IMR-90 (cell line): ENCODE results near the gene KRT76. TPM values are rescaled to one million over a fixed set of nuclear protein-coding genes. Genes with fewer than 3 reads are reported as not detected.

Experiments
- ATAC-seq: fragments of 200-7000 bp; cut with Tn5 transposase; 2 replicates; pipeline ENCODE4 v1.9.1; 2020; ENCODE audit warnings: low read depth, mild to moderate bottlenecking, moderate library complexity
- BruUV-seq: library from RNA; stranded (reverse); fragments of 400-500 nt; replicated peaks from 2 replicates; lab custom pipeline; 2021; lab: Mats Ljungman, UMichigan
- CTCF ChIA-PET: fragments of 300-600 bp; formaldehyde crosslinking; extraction: SDS; loops from one replicate; lab custom pipeline; 2021; ENCODE audit warnings: antibody characterized with exemption; lab: Yijun Ruan, JAX
- POLR2A ChIA-PET: fragments of 300-600 bp; sonication (Branson Sonifier 250); formaldehyde crosslinking; loops from one replicate; lab custom pipeline; 2022; ENCODE audit warnings: antibody characterized with exemption; ENCODE audit not compliant: unreplicated experiment; lab: Charles Lee
- DNase-seq: peaks from one replicate; pipeline ENCODE4 v3.0.0; 2013
- H2AFZ ChIP-seq: replicated peaks from 2 replicates; pipeline ENCODE3; 2013; ENCODE audit warnings: low read length, mild to moderate bottlenecking; ENCODE audit not compliant: poor library complexity
- H2AK5ac ChIP-seq: 2 replicates; pipeline ENCODE4 v1.6.1; 2013; ENCODE audit warnings: low read depth, low read length, inconsistent platforms
- H2AK9ac ChIP-seq: replicated peaks from 2 replicates; pipeline ENCODE3; 2013; ENCODE audit warnings: mild to moderate bottlenecking, low read depth, low read length, moderate library complexity; ENCODE audit not compliant: poor library complexity
- H2BK120ac ChIP-seq: 2 replicates; pipeline ENCODE4 v1.6.1; 2013; ENCODE audit warnings: low read depth, low read length, inconsistent platforms
- H2BK15ac ChIP-seq: 3 replicates; pipeline ENCODE4 v1.6.1; 2013; ENCODE audit warnings: low read depth, low read length, inconsistent platforms
- H2BK20ac ChIP-seq: 2 replicates; pipeline ENCODE4 v1.6.1; 2013; ENCODE audit warnings: low read depth, mild to moderate bottlenecking, inconsistent platforms, low read length, moderate library complexity
- H2BK5ac ChIP-seq: 2 replicates; pipeline ENCODE4 v1.6.1; 2013; ENCODE audit warnings: mild to moderate bottlenecking, low read depth, low read length, inconsistent platforms; ENCODE audit not compliant: poor library complexity, severe bottlenecking
- H3K14ac ChIP-seq: replicated peaks from 2 replicates; pipeline ENCODE4 v1.6.1; 2013; ENCODE audit warnings: low read depth, low read length, inconsistent platforms
- H3K18ac ChIP-seq: 2 replicates; pipeline ENCODE4 v1.6.1; 2013; ENCODE audit warnings: low read depth, low read length, control low read depth
- H3K23ac ChIP-seq: 2 replicates; pipeline ENCODE4 v1.6.1; 2013; ENCODE audit warnings: low read depth, low read length, inconsistent platforms
- H3K27ac ChIP-seq: 2 replicates; pipeline ENCODE4 v1.5.1; 2013; ENCODE audit warnings: mild to moderate bottlenecking, control low read depth, low read length; ENCODE audit not compliant: insufficient read depth
- H3K27me3 ChIP-seq: 2 replicates; pipeline ENCODE4 v1.6.1; 2013; ENCODE audit warnings: low read length; ENCODE audit not compliant: control insufficient read depth, insufficient read depth
- H3K36me3 ChIP-seq: 2 replicates; pipeline ENCODE4 v1.6.1; 2013; ENCODE audit warnings: low read length, mixed read lengths; ENCODE audit not compliant: control insufficient read depth, insufficient read depth
- H3K4ac ChIP-seq: 2 replicates; pipeline ENCODE4 v1.6.1; 2013; ENCODE audit warnings: low read depth, low read length, inconsistent platforms
- H3K4me1 ChIP-seq: 2 replicates; pipeline ENCODE4 v1.6.1; 2013; ENCODE audit warnings: low read length, mixed read lengths; ENCODE audit not compliant: control insufficient read depth, insufficient read depth
- H3K4me2 ChIP-seq: 2 replicates; pipeline ENCODE4 v1.6.1; 2013; ENCODE audit warnings: low read depth, mild to moderate bottlenecking, control low read depth, low read length, moderate library complexity
- H3K4me3 ChIP-seq: 2 replicates; pipeline ENCODE4 v1.5.1; 2013; ENCODE audit warnings: low read depth, mild to moderate bottlenecking, control low read depth, low read length, moderate library complexity; ENCODE audit not compliant: insufficient read depth
- H3K56ac ChIP-seq: 2 replicates; pipeline ENCODE4 v1.6.1; 2013; ENCODE audit warnings: low read length, inconsistent platforms; ENCODE audit not compliant: insufficient read depth; ENCODE audit errors: extremely low read depth
- H3K79me1 ChIP-seq, 2 experiments: 2 replicates each; pipeline ENCODE4 v1.6.1; 2013; ENCODE audit warnings: low read length in 2 of 2, inconsistent platforms in 1 of 2, low read depth in 1 of 2
- H3K9ac ChIP-seq: 2 replicates; pipeline ENCODE4 v1.6.1; 2013; ENCODE audit warnings: low read depth, low read length, control low read depth
- H3K9me1 ChIP-seq: 2 replicates; pipeline ENCODE4 v1.6.1; 2013; ENCODE audit warnings: low read length, inconsistent platforms; ENCODE audit not compliant: insufficient read depth
- H3K9me3 ChIP-seq: 2 replicates; pipeline ENCODE4 v1.6.1; 2013; ENCODE audit warnings: low read length; ENCODE audit not compliant: control insufficient read depth, insufficient read depth
- H4K20me1 ChIP-seq: 2 replicates; pipeline ENCODE4 v1.6.1; 2013; ENCODE audit warnings: low read length, inconsistent platforms; ENCODE audit not compliant: insufficient read depth
- H4K5ac ChIP-seq: 2 replicates; pipeline ENCODE4 v1.6.1; 2013; ENCODE audit warnings: mild to moderate bottlenecking, low read depth, low read length, control low read depth
- H4K8ac ChIP-seq, 2 experiments: 2 replicates each; pipeline ENCODE4 v1.6.1; 2013; ENCODE audit warnings: low read depth in 2 of 2, low read length in 2 of 2, control low read depth in 1 of 2, inconsistent platforms in 1 of 2
- H4K91ac ChIP-seq: 2 replicates; pipeline ENCODE4 v1.6.1; 2013; ENCODE audit warnings: low read depth, low read length, inconsistent platforms; ENCODE audit not compliant: insufficient read depth
- CEBPB ChIP-seq: IDR thresholded peaks from 2 replicates; pipeline ENCODE4 v1.6.1; 2012; ENCODE audit warnings: low read depth, low read length, improper control_type of control experiment
- FOS ChIP-seq: fragments of 150-350 bp; IDR thresholded peaks from 2 replicates; pipeline ENCODE4 v1.6.1; 2016; ENCODE audit warnings: low read depth, low read length
- MAFK ChIP-seq: IDR thresholded peaks from 2 replicates; pipeline ENCODE4 v1.6.1; 2012; ENCODE audit warnings: low read depth, low read length, improper control_type of control experiment
- MXI1 ChIP-seq: IDR thresholded peaks from 2 replicates; pipeline ENCODE4 v1.6.1; 2012; ENCODE audit warnings: low read depth, mild to moderate bottlenecking, low read length, moderate library complexity, borderline replicate concordance
- NFE2L2 ChIP-seq: fragments of 150-350 bp; IDR thresholded peaks from 2 replicates; pipeline ENCODE4 v1.6.1; 2016; ENCODE audit warnings: low read depth, mild to moderate bottlenecking, low read length
- POLR2A ChIP-seq: IDR thresholded peaks from 2 replicates; pipeline ENCODE4 v1.6.1; 2012; ENCODE audit warnings: mild to moderate bottlenecking, low read depth, low read length
- WGBS, 2 experiments: methylation state at CpG; one replicate each; pipeline versions ENCODE4 v1.1.5 to v1.1.7; 2013; ENCODE audit warnings: missing lambda C conversion rate in 2 of 2; ENCODE audit not compliant: insufficient read length in 1 of 2; ENCODE audit errors: extremely low coverage in 2 of 2; 5-methylcytosine and 5-hydroxymethylcytosine counted together
- dilution Hi-C: fragments of 300-500 bp; cut with HindIII; formaldehyde crosslinking; loops from one replicate; pipeline ENCODE4 v1.14.3; 2018; ENCODE audit warnings: low sequenced_read_pairs; ENCODE audit not compliant: unreplicated experiment
- in situ Hi-C: fragments of 300-500 bp; cut with MboI; formaldehyde crosslinking; loops from 3 replicates; pipeline ENCODE4 v1.14.3; 2019; ENCODE audit warnings: low sequenced_read_pairs, inconsistent platforms, mixed read lengths
- intact Hi-C: fragments of 100-400 bp; cut with micrococcal nuclease; formaldehyde crosslinking; loops from 2 replicates; pipeline ENCODE4 v1.10.0; 2022
- polyA plus RNA-seq, 3 experiments: library from polyadenylated mRNA; depleted of rRNA; stranded (reverse); fragments of >200 nt; gene quantifications; 2 replicates each; pipeline ENCODE4 v1.2.3, GENCODE V29; 2012; ENCODE audit warnings: low replicate concordance in 1 of 3
- total RNA-seq: library from RNA; depleted of rRNA; stranded (reverse); fragments of >200 nt; gene quantifications from 2 replicates; pipeline ENCODE4 v1.2.3, GENCODE V29; 2012

KRT76 gene
- total and polyA plus RNA-seq, 2 of the 4 experiments (the other 2 are of a cell fraction) = not detected

GRCh38 chr12:52728374-52728773 lies 48.8 kb downstream of the KRT76 start:
- no CpG with 5 or more reads among the region's 2 CpGs for WGBS, 2 experiments
- Histone ChIP-seq H3K9ac (no peak overlapping the region), H3K4me1 (no peaks in the 10 kb centered on the region), H2AK9ac (no peak overlapping the region), H3K4me2 (no peak overlapping the region), H4K91ac (no peak overlapping the region), H2BK20ac (no peak overlapping the region), H3K36me3 (no peaks in the 10 kb centered on the region), H3K23ac (no peak overlapping the region), H2BK120ac (no peak overlapping the region), H2AK5ac (no peak overlapping the region), H4K5ac (no peak overlapping the region), H2AFZ (no peak overlapping the region), H3K27ac (no peak overlapping the region), H3K56ac (no peak overlapping the region), H4K8ac (no peak overlapping the region), H2BK5ac (no peak overlapping the region), H3K9me3 (no peaks in the 10 kb centered on the region), H3K27me3 (peaks cover 6% of the 10 kb centered on the region), H3K9me1 (no peaks in the 10 kb centered on the region), H3K14ac (no peak overlapping the region), H3K4ac (no peak overlapping the region), H4K20me1 (no peaks in the 10 kb centered on the region), H2BK15ac (no peak overlapping the region), H3K79me1 (no peaks in the 10 kb centered on the region), H3K18ac (no peak overlapping the region), H3K4me3 (no peak overlapping the region)
- BruUV-seq = no TSS peak
- ChIA-PET CTCF (no interaction called here), POLR2A (no interaction called here)
- ATAC-seq (no peak), DNase-seq (no peak)
- dilution Hi-C loops = no loop called here
- intact Hi-C loops = loop anchor here (10.0 kb wide), 1 partner anchor 136 kb away; no protein-coding TSS in a partner anchor
- TF ChIP-seq POLR2A = no peak
- TF ChIP-seq MXI1 = no peak
- no peak for TF ChIP-seq FOS
- TF ChIP-seq MAFK = no peak
- no peak for TF ChIP-seq NFE2L2
- TF ChIP-seq CEBPB = no peak
- in situ Hi-C loops = no loop called here
